ENCODE data around the gene TUBA4A. TPM values are rescaled to one million over a fixed set of nuclear protein-coding genes. Genes with fewer than 3 reads are reported as not detected.

Gene TUBA4A
- total RNA-seq, 2 donors from 2014 or later, result 17.8 to 20.2 TPM

- H3K4me3 ChIP-seq, result peak within 1 kb of the TSS; percentile 62 to 78
- intact Hi-C loops (cut with DNase I), result no loop called here
- H3K27ac ChIP-seq, result peak within 1 kb of the TSS; percentile 76 to 96 (median 86)
- peaks cover 56% of the 10 kb centered on the region for H3K4me1 ChIP-seq
- no peaks in the 10 kb centered on the region for H3K27me3 ChIP-seq
- H3K36me3 ChIP-seq (replicated peaks in 1 of 2; ENCODE audit: insufficient read depth in 1 of 2, low read depth in 2 of 2), result no peaks in the 10 kb centered on the region
- DNase-seq (peak; percentile 94 to 95 (median 95)), ATAC-seq (peak; percentile 82)
- 0% methylated on average over 10 to 44 of the region's 46 CpGs for WGBS, 2 donors
- peak; percentile 54 to 91 (median 88) for TF ChIP-seq POLR2A (IDR thresholded peaks at IDR 0.05)
- TF ChIP-seq, protein P1, sequence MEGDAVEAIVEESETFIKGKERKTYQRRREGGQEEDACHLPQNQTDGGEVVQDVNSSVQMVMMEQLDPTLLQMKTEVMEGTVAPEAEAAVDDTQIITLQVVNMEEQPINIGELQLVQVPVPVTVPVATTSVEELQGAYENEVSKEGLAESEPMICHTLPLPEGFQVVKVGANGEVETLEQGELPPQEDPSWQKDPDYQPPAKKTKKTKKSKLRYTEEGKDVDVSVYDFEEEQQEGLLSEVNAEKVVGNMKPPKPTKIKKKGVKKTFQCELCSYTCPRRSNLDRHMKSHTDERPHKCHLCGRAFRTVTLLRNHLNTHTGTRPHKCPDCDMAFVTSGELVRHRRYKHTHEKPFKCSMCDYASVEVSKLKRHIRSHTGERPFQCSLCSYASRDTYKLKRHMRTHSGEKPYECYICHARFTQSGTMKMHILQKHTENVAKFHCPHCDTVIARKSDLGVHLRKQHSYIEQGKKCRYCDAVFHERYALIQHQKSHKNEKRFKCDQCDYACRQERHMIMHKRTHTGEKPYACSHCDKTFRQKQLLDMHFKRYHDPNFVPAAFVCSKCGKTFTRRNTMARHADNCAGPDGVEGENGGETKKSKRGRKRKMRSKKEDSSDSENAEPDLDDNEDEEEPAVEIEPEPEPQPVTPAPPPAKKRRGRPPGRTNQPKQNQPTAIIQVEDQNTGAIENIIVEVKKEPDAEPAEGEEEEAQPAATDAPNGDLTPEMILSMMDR (IDR thresholded peaks at IDR 0.05), result no peak
- no peaks in the 10 kb centered on the region for H3K9me3 ChIP-seq
Measured at GRCh38 chr2:219245148-219245898, 8.4 kb downstream of the TUBA4A start, which contains the start of the genes GLB1L and STK16. Gene GLB1L (minus strand): TSS chr2:219245444. CDS start chr2:219243573, 1,871 bp downstream. Gene STK16 (plus strand): TSS chr2:219245479. CDS start chr2:219246000, 521 bp downstream.

DNA sequence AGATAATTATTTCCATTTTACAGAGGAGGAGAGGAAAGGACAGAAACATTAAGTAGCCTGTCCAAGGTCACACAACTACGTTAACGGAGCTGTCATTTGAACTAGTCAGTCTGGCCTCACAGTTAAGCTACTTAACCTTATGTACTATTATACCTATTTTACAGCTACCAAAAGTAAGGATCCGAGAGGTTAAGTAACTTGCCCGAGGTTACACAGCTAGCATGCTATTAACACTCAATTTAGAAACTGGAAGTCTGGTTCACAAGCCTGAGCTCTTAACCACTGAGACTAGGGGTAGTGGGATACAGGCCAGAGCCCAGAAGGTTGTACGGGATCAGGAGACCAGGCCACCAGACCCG lies 8.9 kb downstream of the TUBA4A start:
- Histone ChIP-seq H3K27me3 (no peaks in the 10 kb centered on the region), H3K4me3 (peak overlapping the region; percentile 62 to 78), H3K4me1 (peaks cover 50% of the 10 kb centered on the region), H3K9me3 (no peaks in the 10 kb centered on the region), H3K36me3 (replicated peaks in 1 of 2; ENCODE audit: insufficient read depth in 1 of 2, low read depth in 2 of 2) (no peaks in the 10 kb centered on the region), H3K27ac (peak overlapping the region in 3 of 4 donors; percentile 80 to 96 (median 93))
- TF ChIP-seq, protein P1 (IDR thresholded peaks at IDR 0.05), result no peak
- no peak for TF ChIP-seq POLR2A (IDR thresholded peaks at IDR 0.05)
- WGBS, 2 donors, result 8 to 16% methylated on average over 6 of the region's 6 CpGs
- no peak for DNase-seq
- intact Hi-C loops (cut with DNase I), result no loop called here
- ATAC-seq, result no peak

- no peak overlapping the region for H3K27ac ChIP-seq
- H3K9me3 ChIP-seq, result no peaks in the 10 kb centered on the region
- DNase-seq (peak in 1 of 4 donors; percentile 35), ATAC-seq (no peak)
- H3K4me3 ChIP-seq, result no peak overlapping the region
- peaks cover 36% of the 10 kb centered on the region for H3K4me1 ChIP-seq
- no peaks in the 10 kb centered on the region for H3K36me3 ChIP-seq (replicated peaks in 1 of 2; ENCODE audit: insufficient read depth in 1 of 2, low read depth in 2 of 2)
- TF ChIP-seq, protein P1 (IDR thresholded peaks at IDR 0.05), result no peak
- TF ChIP-seq POLR2A (IDR thresholded peaks at IDR 0.05), result no peak
- 50 to 61% methylated on average over 24 to 28 of the region's 28 CpGs for WGBS, 2 donors
- no peaks in the 10 kb centered on the region for H3K27me3 ChIP-seq
- intact Hi-C loops (cut with DNase I), result no loop called here
Measured at GRCh38 chr2:219243291-219243761, 10.4 kb downstream of the TUBA4A start.

DNA sequence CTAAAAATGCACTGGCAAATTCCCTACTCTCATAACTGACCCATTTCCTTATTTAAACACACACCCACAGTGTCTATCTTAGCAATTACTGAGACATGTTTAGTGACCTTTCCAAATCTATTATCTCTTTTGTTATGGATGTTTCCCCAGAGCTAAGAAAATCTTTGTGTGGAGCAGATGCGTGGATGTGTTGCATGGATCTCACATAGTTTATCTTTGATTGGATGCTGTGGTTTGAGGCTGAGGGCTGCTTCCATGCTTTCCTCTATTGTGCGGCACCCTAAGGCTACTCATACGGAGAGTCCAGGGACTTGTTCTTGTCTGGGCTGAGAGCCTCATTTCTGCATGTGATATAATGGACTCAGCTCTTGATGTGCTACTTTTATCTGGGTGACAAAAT lies 19.4 kb downstream of the TUBA4A start:
- Histone ChIP-seq H3K4me3 (no peak overlapping the region), H3K27ac (no peak overlapping the region), H3K4me1 (peaks cover 14% of the 10 kb centered on the region), H3K36me3 (replicated peaks in 1 of 2; ENCODE audit: insufficient read depth in 1 of 2, low read depth in 2 of 2) (peaks cover 30 to 36% of the 10 kb centered on the region in 2 donors), H3K27me3 (no peaks in the 10 kb centered on the region), H3K9me3 (no peaks in the 10 kb centered on the region)
- no peak for ATAC-seq
- 92 to 97% methylated on average over 3 of the region's 3 CpGs for WGBS, 2 donors
- no peak for DNase-seq
- intact Hi-C loops (cut with DNase I), result no loop called here
- TF ChIP-seq, protein P1 (IDR thresholded peaks at IDR 0.05), result no peak
- TF ChIP-seq POLR2A (IDR thresholded peaks at IDR 0.05), result no peak
